Panc1 (cell line): ENCODE results near the gene NIFK.

ENCODE experiments used
- CTCF ChIP-seq: fragments of 450-650 bp; IDR thresholded peaks from 2 replicates; pipeline ENCODE4 v1.5.1; 2017; ENCODE audit warnings: mild to moderate bottlenecking
- POLR2AphosphoS5 ChIP-seq: IDR thresholded peaks from 2 replicates; pipeline ENCODE4 v1.6.1; 2012; ENCODE audit warnings: mild to moderate bottlenecking, low read depth, low read length, moderate library complexity
- SIN3A ChIP-seq: IDR thresholded peaks from 2 replicates; pipeline ENCODE4 v1.6.1; 2012; ENCODE audit warnings: low read depth, mild to moderate bottlenecking, low read length, moderate library complexity, borderline replicate concordance; ENCODE audit not compliant: insufficient read depth
- TF ChIP-seq, protein P1 (sequence below), 2 experiments: IDR thresholded peaks; 2 replicates each; pipeline ENCODE4 v1.6.1; 2011 to 2012; ENCODE audit warnings: low read depth in 2 of 2, control low read depth in 1 of 2, low read length in 1 of 2, mild to moderate bottlenecking in 1 of 2, moderate library complexity in 1 of 2; ENCODE audit not compliant: insufficient read depth in 1 of 2

DNA sequence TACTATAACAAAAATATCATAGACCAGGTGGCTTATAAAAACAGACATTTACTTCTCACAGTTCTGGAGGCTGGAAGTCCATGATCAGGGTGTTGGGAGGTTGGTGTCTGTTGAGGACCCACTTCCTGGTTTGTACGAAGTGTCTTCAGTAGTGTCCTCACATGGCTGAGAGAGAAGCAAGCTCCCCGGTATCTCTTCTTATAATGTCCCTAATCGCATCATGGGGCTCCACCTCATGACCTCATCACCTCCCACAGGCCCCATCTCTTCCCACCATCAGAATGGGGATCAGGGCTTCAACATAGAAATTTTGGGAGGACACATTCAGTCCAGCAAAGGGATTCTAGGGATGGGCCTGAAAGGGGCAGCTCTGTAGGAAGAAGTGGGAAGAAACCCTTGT is 4.8 kb upstream of the NIFK start:
- no peak for TF ChIP-seq CTCF
- TF ChIP-seq POLR2AphosphoS5, result no peak
- TF ChIP-seq, protein P1, sequence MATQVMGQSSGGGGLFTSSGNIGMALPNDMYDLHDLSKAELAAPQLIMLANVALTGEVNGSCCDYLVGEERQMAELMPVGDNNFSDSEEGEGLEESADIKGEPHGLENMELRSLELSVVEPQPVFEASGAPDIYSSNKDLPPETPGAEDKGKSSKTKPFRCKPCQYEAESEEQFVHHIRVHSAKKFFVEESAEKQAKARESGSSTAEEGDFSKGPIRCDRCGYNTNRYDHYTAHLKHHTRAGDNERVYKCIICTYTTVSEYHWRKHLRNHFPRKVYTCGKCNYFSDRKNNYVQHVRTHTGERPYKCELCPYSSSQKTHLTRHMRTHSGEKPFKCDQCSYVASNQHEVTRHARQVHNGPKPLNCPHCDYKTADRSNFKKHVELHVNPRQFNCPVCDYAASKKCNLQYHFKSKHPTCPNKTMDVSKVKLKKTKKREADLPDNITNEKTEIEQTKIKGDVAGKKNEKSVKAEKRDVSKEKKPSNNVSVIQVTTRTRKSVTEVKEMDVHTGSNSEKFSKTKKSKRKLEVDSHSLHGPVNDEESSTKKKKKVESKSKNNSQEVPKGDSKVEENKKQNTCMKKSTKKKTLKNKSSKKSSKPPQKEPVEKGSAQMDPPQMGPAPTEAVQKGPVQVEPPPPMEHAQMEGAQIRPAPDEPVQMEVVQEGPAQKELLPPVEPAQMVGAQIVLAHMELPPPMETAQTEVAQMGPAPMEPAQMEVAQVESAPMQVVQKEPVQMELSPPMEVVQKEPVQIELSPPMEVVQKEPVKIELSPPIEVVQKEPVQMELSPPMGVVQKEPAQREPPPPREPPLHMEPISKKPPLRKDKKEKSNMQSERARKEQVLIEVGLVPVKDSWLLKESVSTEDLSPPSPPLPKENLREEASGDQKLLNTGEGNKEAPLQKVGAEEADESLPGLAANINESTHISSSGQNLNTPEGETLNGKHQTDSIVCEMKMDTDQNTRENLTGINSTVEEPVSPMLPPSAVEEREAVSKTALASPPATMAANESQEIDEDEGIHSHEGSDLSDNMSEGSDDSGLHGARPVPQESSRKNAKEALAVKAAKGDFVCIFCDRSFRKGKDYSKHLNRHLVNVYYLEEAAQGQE (IDR thresholded peaks at IDR 0.05; ENCODE audit: insufficient read depth in 1 of 2, low read depth in 2 of 2, low read length in 1 of 2), result no peak
- no peak for TF ChIP-seq SIN3A
